Neuronal stem cell (in vitro differentiated cells): ENCODE results near the gene ENOX1.
A peak's percentile ranks its signal among the peaks of the same experiment; 100 is the strongest.

ENCODE experiments used
- DNase-seq: peaks from one replicate; pipeline ENCODE4 v3.0.0-alpha.2; 2013; ENCODE audit warnings: low spot score
- H2AFZ ChIP-seq: one replicate; pipeline ENCODE4 v1.6.1; 2013; ENCODE audit warnings: mild to moderate bottlenecking, low read length, inconsistent platforms
- H2AK5ac ChIP-seq: 2 replicates; pipeline ENCODE4 v1.6.1; 2013; ENCODE audit warnings: low read depth, mild to moderate bottlenecking, inconsistent platforms, low read length, moderate library complexity, mixed read lengths
- H2BK120ac ChIP-seq: 2 replicates; pipeline ENCODE4 v1.6.1; 2013; ENCODE audit warnings: low read depth, mild to moderate bottlenecking, inconsistent platforms, low read length, moderate library complexity, mixed read lengths
- H2BK12ac ChIP-seq: one replicate; pipeline ENCODE4 v1.6.1; 2013; ENCODE audit warnings: low read length, inconsistent platforms
- H2BK15ac ChIP-seq: 2 replicates; pipeline ENCODE4 v1.6.1; 2013; ENCODE audit warnings: mild to moderate bottlenecking, low read length, inconsistent platforms, mixed read lengths
- H2BK5ac ChIP-seq: one replicate; pipeline ENCODE4 v1.6.1; 2013; ENCODE audit warnings: inconsistent platforms, mild to moderate bottlenecking, low read length, moderate library complexity
- H3K14ac ChIP-seq: one replicate; pipeline ENCODE4 v1.6.1; 2013; ENCODE audit warnings: low read length, inconsistent platforms
- H3K18ac ChIP-seq: 2 replicates; pipeline ENCODE4 v1.6.1; 2013; ENCODE audit warnings: low read length, inconsistent platforms
- H3K23ac ChIP-seq: 2 replicates; pipeline ENCODE4 v1.6.1; 2013; ENCODE audit warnings: low read depth, mild to moderate bottlenecking, mixed read lengths, low read length, inconsistent platforms; ENCODE audit not compliant: poor library complexity
- H3K27ac ChIP-seq: replicated peaks from 3 replicates; pipeline ENCODE4 v1.5.1; 2013; ENCODE audit warnings: low read length, inconsistent platforms
- H3K27me3 ChIP-seq, 3 experiments: 2 replicates each; pipeline ENCODE4 v1.6.1; 2013; ENCODE audit warnings: low read length in 3 of 3, mild to moderate bottlenecking in 2 of 3, inconsistent platforms in 1 of 3, low read depth in 1 of 3, mixed read lengths in 1 of 3, moderate library complexity in 1 of 3; ENCODE audit not compliant: control insufficient read depth in 3 of 3, insufficient read depth in 3 of 3
- H3K36me3 ChIP-seq, 2 donors: replicated peaks in 1 of 2; 2 replicates each; pipeline ENCODE4 v1.6.1; 2013; ENCODE audit warnings: low read length in 2 of 2; ENCODE audit not compliant: control insufficient read depth in 2 of 2, insufficient read depth in 2 of 2
- H3K4ac ChIP-seq: 2 replicates; pipeline ENCODE4 v1.6.1; 2013; ENCODE audit warnings: inconsistent platforms, mild to moderate bottlenecking, low read length, moderate library complexity
- H3K4me1 ChIP-seq, 2 donors: 1 replicate in 1 of 2; 2 replicates in 1 of 2; pipeline ENCODE4 v1.6.1; 2013; ENCODE audit warnings: low read length in 2 of 2, low read depth in 1 of 2; ENCODE audit not compliant: control insufficient read depth in 2 of 2, insufficient read depth in 1 of 2
- H3K4me2 ChIP-seq: one replicate; pipeline ENCODE4 v1.6.1; 2013; ENCODE audit warnings: mild to moderate bottlenecking, low read length, inconsistent platforms; ENCODE audit not compliant: insufficient read depth, poor library complexity, severe bottlenecking
- H3K4me3 ChIP-seq, 2 donors: 2 replicates each; pipeline ENCODE4 v1.5.1; 2013; ENCODE audit warnings: low read length in 2 of 2, mild to moderate bottlenecking in 2 of 2, inconsistent platforms in 1 of 2, moderate library complexity in 1 of 2
- H3K79me1 ChIP-seq: one replicate; pipeline ENCODE4 v1.6.1; 2013; ENCODE audit warnings: low read depth, mild to moderate bottlenecking, inconsistent platforms, low read length, moderate library complexity
- H3K9ac ChIP-seq: one replicate; pipeline ENCODE4 v1.6.1; 2013; ENCODE audit warnings: mild to moderate bottlenecking, low read depth, low read length, inconsistent platforms; ENCODE audit not compliant: poor library complexity
- H3K9me3 ChIP-seq, 2 donors: replicated peaks in 1 of 2; 2 replicates each; pipeline versions ENCODE3 to v1.6.1; 2013; ENCODE audit warnings: low read length in 2 of 2, mild to moderate bottlenecking in 2 of 2, inconsistent platforms in 1 of 2, low read depth in 1 of 2, mixed read lengths in 1 of 2, moderate library complexity in 1 of 2; ENCODE audit not compliant: control insufficient read depth in 2 of 2, insufficient read depth in 1 of 2
- H4K8ac ChIP-seq: one replicate; pipeline ENCODE4 v1.6.1; 2013; ENCODE audit warnings: low read depth, mild to moderate bottlenecking, inconsistent platforms, low read length, moderate library complexity
- H4K91ac ChIP-seq: one replicate; pipeline ENCODE4 v1.6.1; 2013; ENCODE audit warnings: low read length, low read depth, mild to moderate bottlenecking, inconsistent platforms; ENCODE audit not compliant: poor library complexity
- WGBS, 2 donors: extraction: QIAGEN DNeasy Blood & Tissue Kit; methylation state at CpG; one replicate each; pipeline ENCODE4 v1.1.7; 2013; ENCODE audit warnings: missing lambda C conversion rate in 2 of 2, mixed read lengths in 1 of 2; ENCODE audit not compliant: insufficient read length in 2 of 2, insufficient replicate concordance in 1 of 2; ENCODE audit errors: extremely low coverage in 2 of 2; 5-methylcytosine and 5-hydroxymethylcytosine counted together

Gene ENOX1

GRCh38 chr13:43546816-43547215 is 240.0 kb downstream of the ENOX1 start:
- H3K36me3 ChIP-seq: no peaks in the 10 kb centered on the region
- no peak overlapping the region for H3K27ac ChIP-seq
- no peak overlapping the region for H3K9ac ChIP-seq
- H2BK12ac ChIP-seq: no peak overlapping the region
- H3K9me3 ChIP-seq: no peaks in the 10 kb centered on the region
- no peak overlapping the region for H2BK120ac ChIP-seq
- no peak overlapping the region for H3K4me3 ChIP-seq
- H2BK15ac ChIP-seq: no peak overlapping the region
- no peak overlapping the region for H3K14ac ChIP-seq
- H2BK5ac ChIP-seq: no peak overlapping the region
- H4K91ac ChIP-seq: no peak overlapping the region
- peak; percentile 18 for DNase-seq
- no peak overlapping the region for H3K23ac ChIP-seq
- no peak overlapping the region for H2AFZ ChIP-seq
- no peak overlapping the region for H3K18ac ChIP-seq
- H3K4me1 ChIP-seq: peaks cover 1 to 10% of the 10 kb centered on the region in 2 donors
- no peak overlapping the region for H4K8ac ChIP-seq
- no peak overlapping the region for H3K4ac ChIP-seq
- no peaks in the 10 kb centered on the region for H3K27me3 ChIP-seq
- H3K79me1 ChIP-seq: no peaks in the 10 kb centered on the region
- H2AK5ac ChIP-seq: no peak overlapping the region
- no CpG with 5 or more reads among the region's 3 CpGs for WGBS, 2 donors
- H3K4me2 ChIP-seq: no peak overlapping the region

DNA sequence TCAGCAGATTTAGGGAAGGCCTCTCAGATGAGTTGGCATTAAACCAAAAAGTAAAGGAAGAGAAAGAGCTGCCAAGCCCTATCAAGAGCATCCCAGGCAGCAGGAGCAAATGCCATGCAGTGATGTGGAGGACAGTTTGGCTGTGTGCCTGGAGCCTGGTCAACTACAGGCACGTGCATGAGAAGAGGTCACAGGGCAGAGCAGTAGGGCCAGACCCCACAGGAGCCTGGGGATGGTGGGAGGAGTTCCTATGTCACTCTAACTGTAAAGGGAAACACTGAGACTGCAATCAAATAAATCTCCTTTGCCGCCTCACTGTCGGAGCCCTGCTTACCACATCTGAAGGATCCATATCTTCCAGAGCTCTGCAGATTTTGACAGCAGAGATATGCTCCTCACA is 240.5 kb downstream of the ENOX1 start:
- H4K91ac ChIP-seq: no peak overlapping the region
- no peaks in the 10 kb centered on the region for H3K79me1 ChIP-seq
- H2BK5ac ChIP-seq: no peak overlapping the region
- no peak overlapping the region for H3K18ac ChIP-seq
- no peaks in the 10 kb centered on the region for H3K9me3 ChIP-seq
- H3K36me3 ChIP-seq: no peaks in the 10 kb centered on the region
- no peak overlapping the region for H3K4ac ChIP-seq
- H3K14ac ChIP-seq: no peak overlapping the region
- H3K27ac ChIP-seq: no peak overlapping the region
- no peak overlapping the region for H3K9ac ChIP-seq
- no peak overlapping the region for H2BK15ac ChIP-seq
- H2BK120ac ChIP-seq: no peak overlapping the region
- no peak overlapping the region for H2AK5ac ChIP-seq
- no peak overlapping the region for H3K4me2 ChIP-seq
- H3K4me3 ChIP-seq: no peak overlapping the region
- H2BK12ac ChIP-seq: no peak overlapping the region
- DNase-seq: no peak
- H3K4me1 ChIP-seq: peaks cover 1 to 10% of the 10 kb centered on the region in 2 donors
- no CpG with 5 or more reads among the region's 3 CpGs for WGBS, 2 donors
- H3K23ac ChIP-seq: no peak overlapping the region
- H4K8ac ChIP-seq: no peak overlapping the region
- no peak overlapping the region for H2AFZ ChIP-seq
- H3K27me3 ChIP-seq: no peaks in the 10 kb centered on the region

- Histone ChIP-seq H3K4me3 (no peak overlapping the region), H2AFZ (no peak overlapping the region), H4K8ac (no peak overlapping the region), H3K79me1 (no peaks in the 10 kb centered on the region), H3K4me2 (no peak overlapping the region), H3K14ac (no peak overlapping the region), H3K36me3 (no peaks in the 10 kb centered on the region), H3K27ac (no peak overlapping the region), H2AK5ac (no peak overlapping the region), H4K91ac (no peak overlapping the region), H3K27me3 (no peaks in the 10 kb centered on the region), H2BK120ac (no peak overlapping the region), H3K18ac (no peak overlapping the region), H3K9me3 (no peaks in the 10 kb centered on the region), H2BK12ac (no peak overlapping the region), H2BK5ac (no peak overlapping the region), H3K23ac (no peak overlapping the region), H3K4me1 (peaks cover 1 to 10% of the 10 kb centered on the region in 2 donors), H3K4ac (no peak overlapping the region), H3K9ac (no peak overlapping the region), H2BK15ac (no peak overlapping the region)
- WGBS, 2 donors: no CpG with 5 or more reads among the region's 4 CpGs
- no peak for DNase-seq
These were observed 241.4 kb downstream of the ENOX1 start for GRCh38 chr13:43545317-43545874.

DNA sequence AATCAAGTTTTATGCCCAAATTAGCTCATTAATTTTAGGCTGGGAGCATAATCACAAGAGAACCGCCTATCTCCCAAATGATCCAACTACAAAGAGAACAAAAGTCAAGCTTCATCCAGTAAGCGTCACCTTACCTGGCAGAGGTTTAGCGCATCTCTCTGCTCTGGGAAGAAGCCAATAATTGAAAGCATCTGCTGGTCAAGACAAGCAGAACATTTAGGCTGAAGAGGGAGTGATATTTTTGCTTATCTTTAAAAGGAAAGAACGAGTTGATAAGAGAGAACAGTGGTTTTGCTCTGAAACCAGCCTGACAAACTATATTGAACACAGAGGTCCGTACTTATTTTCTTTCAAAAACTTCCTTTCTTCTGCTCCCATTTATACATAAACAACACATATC is 242.1 kb downstream of the ENOX1 start:
- no peak overlapping the region for H3K27ac ChIP-seq
- no peak overlapping the region for H2BK120ac ChIP-seq
- WGBS, 2 donors: 100% methylated on average over 1 of the region's 5 CpGs; no CpG with 5 or more reads in 1 of the 2 donors
- no peak overlapping the region for H2AK5ac ChIP-seq
- peaks cover 1 to 10% of the 10 kb centered on the region in 2 donors for H3K4me1 ChIP-seq
- no peak overlapping the region for H2AFZ ChIP-seq
- no peaks in the 10 kb centered on the region for H3K79me1 ChIP-seq
- no peak overlapping the region for H3K4me2 ChIP-seq
- H3K4me3 ChIP-seq: no peak overlapping the region
- H4K91ac ChIP-seq: no peak overlapping the region
- no peak for DNase-seq
- no peak overlapping the region for H3K9ac ChIP-seq
- H3K36me3 ChIP-seq: no peaks in the 10 kb centered on the region
- no peak overlapping the region for H3K18ac ChIP-seq
- no peak overlapping the region for H4K8ac ChIP-seq
- no peak overlapping the region for H2BK15ac ChIP-seq
- H2BK5ac ChIP-seq: no peak overlapping the region
- H3K4ac ChIP-seq: no peak overlapping the region
- no peak overlapping the region for H2BK12ac ChIP-seq
- H3K9me3 ChIP-seq: no peaks in the 10 kb centered on the region
- H3K23ac ChIP-seq: no peak overlapping the region
- H3K14ac ChIP-seq: no peak overlapping the region
- no peaks in the 10 kb centered on the region for H3K27me3 ChIP-seq
